A673 (cell line): ENCODE measurements around the gene NLK.
"Not testable (repeated sequence)": the region's sequence is repeated elsewhere in the genome, so short reads cannot be mapped to it uniquely, and the experiment has no call there.

ENCODE experiments used
- EZH2 ChIP-seq: fragments of 200-600 bp; sonication (generic); IDR thresholded peaks from 2 replicates; pipeline ENCODE4 v1.6.1; 2017; ENCODE audit warnings: borderline replicate concordance, low read depth, mild to moderate bottlenecking, mixed read lengths, antibody characterized with exemption, low read length; ENCODE audit not compliant: poor library complexity, severe bottlenecking
- TF ChIP-seq, protein P1 (sequence below): fragments of 300-800, 200-600 bp; sonication (generic); conservative IDR thresholded peaks from 2 replicates; pipeline ENCODE4 v1.5.1; 2017; ENCODE audit warnings: low read depth, mild to moderate bottlenecking, antibody characterized with exemption, low read length, moderate library complexity, mixed read lengths

DNA sequence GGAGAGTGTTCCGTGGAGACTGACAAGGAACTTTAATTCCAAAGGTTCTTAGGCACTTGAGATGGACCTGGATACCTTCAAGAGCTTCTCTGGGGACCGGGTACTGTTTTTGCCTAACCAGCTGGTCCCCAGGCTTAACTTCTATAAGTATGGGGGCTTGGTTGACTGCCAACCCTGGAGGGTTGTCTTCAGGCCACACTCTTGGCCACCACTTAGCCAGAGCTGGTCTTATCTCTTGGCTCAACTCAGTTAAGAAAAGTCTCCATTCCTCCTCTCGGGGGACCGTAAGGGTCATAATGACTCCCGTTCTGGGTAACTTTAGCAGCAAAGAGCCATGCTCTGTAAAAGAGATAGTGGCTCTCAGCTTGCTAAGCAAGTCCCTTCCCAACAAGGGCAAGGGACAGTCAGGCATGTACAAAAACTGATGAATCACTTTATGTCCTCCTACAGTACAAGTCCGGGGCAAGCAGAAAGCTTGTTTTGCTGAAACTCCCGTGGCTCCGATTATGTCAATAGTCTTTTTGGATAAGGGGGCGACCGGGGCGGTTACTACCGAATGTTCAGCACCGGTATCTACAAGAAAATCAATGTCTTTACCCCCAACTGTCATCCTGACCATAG lies 193.7 kb downstream of the NLK start:
- TF ChIP-seq, protein P1, sequence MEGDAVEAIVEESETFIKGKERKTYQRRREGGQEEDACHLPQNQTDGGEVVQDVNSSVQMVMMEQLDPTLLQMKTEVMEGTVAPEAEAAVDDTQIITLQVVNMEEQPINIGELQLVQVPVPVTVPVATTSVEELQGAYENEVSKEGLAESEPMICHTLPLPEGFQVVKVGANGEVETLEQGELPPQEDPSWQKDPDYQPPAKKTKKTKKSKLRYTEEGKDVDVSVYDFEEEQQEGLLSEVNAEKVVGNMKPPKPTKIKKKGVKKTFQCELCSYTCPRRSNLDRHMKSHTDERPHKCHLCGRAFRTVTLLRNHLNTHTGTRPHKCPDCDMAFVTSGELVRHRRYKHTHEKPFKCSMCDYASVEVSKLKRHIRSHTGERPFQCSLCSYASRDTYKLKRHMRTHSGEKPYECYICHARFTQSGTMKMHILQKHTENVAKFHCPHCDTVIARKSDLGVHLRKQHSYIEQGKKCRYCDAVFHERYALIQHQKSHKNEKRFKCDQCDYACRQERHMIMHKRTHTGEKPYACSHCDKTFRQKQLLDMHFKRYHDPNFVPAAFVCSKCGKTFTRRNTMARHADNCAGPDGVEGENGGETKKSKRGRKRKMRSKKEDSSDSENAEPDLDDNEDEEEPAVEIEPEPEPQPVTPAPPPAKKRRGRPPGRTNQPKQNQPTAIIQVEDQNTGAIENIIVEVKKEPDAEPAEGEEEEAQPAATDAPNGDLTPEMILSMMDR, result not testable (repeated sequence)
- not testable (repeated sequence) for TF ChIP-seq EZH2
